Embryonic facial prominence (tissue), 1 donor: ENCODE measurements around the gene B3GAT2.
A peak's percentile ranks its signal among the peaks of the same experiment; 100 is the strongest.
"Not testable (repeated sequence)": the region's sequence is repeated elsewhere in the genome, so short reads cannot be mapped to it uniquely, and the experiment has no call there.

Source experiments
- DNase-seq: peaks from one replicate; pipeline ENCODE4 v3.0.0-alpha.2; 2016; ENCODE audit errors: extremely low spot score

The B3GAT2 gene

GRCh38 chr6:70956451-70957283, at the start of gene B3GAT2:
TSS of gene B3GAT2 (minus strand) at chr6:70957060. CDS start at chr6:70956429, 631 bp downstream.
- peak; percentile 14 for DNase-seq

GRCh38 chr6:70998148-70998547, 41.3 kb upstream of the B3GAT2 start:
- no peak for DNase-seq

- DNase-seq, result no peak
Measured at GRCh38 chr6:70997379-70997778, 40.5 kb upstream of the B3GAT2 start.

- DNase-seq, result no peak
Measured at GRCh38 chr6:70996106-70996505, 39.2 kb upstream of the B3GAT2 start.

- no peak for DNase-seq
Measured at GRCh38 chr6:70995411-70995810, 38.6 kb upstream of the B3GAT2 start.

GRCh38 chr6:70991253-70991652, 34.4 kb upstream of the B3GAT2 start:
- no peak for DNase-seq

GRCh38 chr6:70985156-70985555, 28.3 kb upstream of the B3GAT2 start:
- DNase-seq, result no peak

GRCh38 chr6:70982747-70983146, 25.9 kb upstream of the B3GAT2 start:
- DNase-seq, result no peak

GRCh38 chr6:70980727-70981126, 23.9 kb upstream of the B3GAT2 start:
- DNase-seq, result no peak

GRCh38 chr6:70973604-70974003, 16.7 kb upstream of the B3GAT2 start:
- DNase-seq, result no peak

GRCh38 chr6:70967049-70967448, 10.2 kb upstream of the B3GAT2 start:
- DNase-seq, result no peak

GRCh38 chr6:70957284-70957617, 391 bp upstream of the B3GAT2 start:
- no peak for DNase-seq

GRCh38 chr6:70956191-70956450, 739 bp downstream of the B3GAT2 start:
- DNase-seq, result no peak

- peak; percentile 42 for DNase-seq
Measured at GRCh38 chr6:70955441-70956190, 1.2 kb downstream of the B3GAT2 start.

GRCh38 chr6:70954750-70955149, 2.1 kb downstream of the B3GAT2 start:
- no peak for DNase-seq

GRCh38 chr6:70954176-70954575, 2.7 kb downstream of the B3GAT2 start:
- no peak for DNase-seq

- no peak for DNase-seq
Measured at GRCh38 chr6:70952608-70953165, 4.2 kb downstream of the B3GAT2 start.

- not testable (repeated sequence) for DNase-seq
Measured at GRCh38 chr6:70944321-70944720, 12.5 kb downstream of the B3GAT2 start.

GRCh38 chr6:70933853-70934252, 23.0 kb downstream of the B3GAT2 start:
- DNase-seq, result no peak

- DNase-seq, result no peak
Measured at GRCh38 chr6:70905742-70906141, 51.1 kb downstream of the B3GAT2 start.

GRCh38 chr6:70903665-70904452, 53.0 kb downstream of the B3GAT2 start:
- DNase-seq, result no peak

- no peak for DNase-seq
Measured at GRCh38 chr6:70901324-70901723, 55.5 kb downstream of the B3GAT2 start.
